NCI-H460 (cell line): ENCODE results near the gene MAGI3. TPM values are rescaled to one million over a fixed set of nuclear protein-coding genes. Genes with fewer than 3 reads are reported as not detected.
A peak's percentile ranks its signal among the peaks of the same experiment; 100 is the strongest.
"Not testable (repeated sequence)": the region's sequence is repeated elsewhere in the genome, so short reads cannot be mapped to it uniquely, and the experiment has no call there.

ENCODE experiments used
- DNase-seq: peaks from one replicate; pipeline ENCODE4 v3.0.0-alpha.2; 2016; ENCODE audit warnings: low read depth; ENCODE audit errors: extremely low read depth
- total RNA-seq: library from RNA; depleted of rRNA; stranded (reverse); fragments of >200 nt; shearing (Covaris generic); gene quantifications from 2 replicates; pipeline ENCODE4 v1.2.3, GENCODE V29; 2014

Gene MAGI3
- total RNA-seq, 1 experiment from 2014 or later: 4.1 TPM

DNA sequence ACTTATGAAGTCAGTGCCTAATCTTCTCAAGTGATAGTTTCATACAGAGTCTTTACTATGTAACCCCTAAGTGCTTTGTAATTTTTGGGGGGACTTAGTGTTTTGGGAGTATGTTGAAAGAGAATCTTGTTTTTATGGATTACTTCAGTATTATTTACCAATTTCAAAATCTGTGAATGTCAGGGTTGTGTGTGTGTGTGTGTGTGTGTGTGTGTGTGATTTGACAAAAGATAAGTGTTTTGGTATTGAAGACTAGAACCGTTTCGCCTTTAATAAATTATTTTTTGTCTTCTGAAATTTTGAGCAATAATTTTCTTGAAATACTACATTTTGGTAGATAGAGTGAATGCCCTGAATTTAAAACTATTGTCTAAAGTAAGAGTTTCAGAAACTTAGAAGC is 5.8 kb downstream of the MAGI3 start:
- no peak for DNase-seq

DNA sequence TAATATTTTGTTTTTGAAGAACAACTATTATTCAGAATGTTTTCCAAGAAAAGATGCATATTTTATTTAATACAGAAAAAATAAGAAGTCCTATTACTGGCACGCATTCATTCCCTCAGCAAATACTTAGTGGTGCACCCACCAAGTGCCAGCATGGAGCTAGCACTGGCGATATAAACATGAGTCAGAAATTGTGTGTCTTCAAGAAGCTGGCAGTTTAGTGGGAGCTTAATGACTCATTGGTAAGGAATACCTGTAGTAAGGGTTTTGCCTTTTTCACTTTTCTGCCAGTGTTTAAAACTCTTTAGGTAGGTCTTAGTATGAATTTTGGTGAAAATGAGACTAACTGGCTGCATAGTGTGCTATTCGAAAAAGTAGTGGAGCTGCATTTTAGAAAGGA is 6.3 kb downstream of the MAGI3 start:
- peak; percentile 51 for DNase-seq

DNA sequence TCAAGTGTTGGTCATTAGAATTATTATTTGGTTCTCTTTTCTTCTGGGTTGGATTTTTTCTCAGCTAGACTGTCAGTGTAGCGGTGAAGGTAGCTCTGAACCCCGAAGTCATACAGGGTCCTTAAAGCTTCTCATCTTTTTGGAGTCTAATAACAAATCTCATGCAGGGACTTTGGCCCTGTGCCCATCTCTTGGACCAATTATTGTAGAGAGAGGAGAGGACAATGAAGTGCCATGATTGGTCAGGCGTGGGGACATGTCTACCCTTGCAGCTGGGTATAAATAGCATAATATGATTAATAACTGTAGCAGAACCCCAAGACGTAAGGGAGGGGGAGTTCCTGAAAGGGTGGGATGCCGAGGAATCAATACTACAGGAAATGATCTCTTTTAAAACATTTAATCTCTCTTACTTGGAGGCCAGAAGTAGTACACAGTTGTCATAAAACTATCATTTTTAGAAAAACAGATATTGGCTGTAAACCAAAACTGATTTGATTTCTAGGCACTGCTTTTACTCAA is 8.8 kb downstream of the MAGI3 start:
- DNase-seq: no peak

DNA sequence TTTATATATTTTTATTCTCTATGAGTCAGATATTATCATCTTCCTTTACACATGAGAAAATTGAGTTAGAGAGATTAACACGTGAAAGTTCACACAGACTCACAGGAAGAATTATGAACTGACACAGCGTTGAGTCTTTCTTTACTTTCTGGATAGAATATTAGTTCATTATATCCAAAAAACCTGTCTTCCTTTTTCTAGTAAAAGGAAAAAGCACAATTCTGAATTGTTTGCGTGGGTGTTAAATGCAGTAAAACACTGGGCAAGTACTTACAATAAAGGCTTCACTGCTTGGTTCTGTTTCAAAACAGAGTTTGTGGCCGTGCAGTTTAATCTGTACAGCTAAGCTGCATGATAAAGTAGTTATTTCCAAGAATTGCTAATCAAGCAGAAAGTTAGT is 10.8 kb downstream of the MAGI3 start:
- DNase-seq: no peak

GRCh38 chr1:113401728-113402127 is 11.4 kb downstream of the MAGI3 start:
- no peak for DNase-seq

GRCh38 chr1:113403065-113403464 is 12.8 kb downstream of the MAGI3 start:
- DNase-seq: no peak

GRCh38 chr1:113405573-113405972 is 15.3 kb downstream of the MAGI3 start:
- DNase-seq: no peak

DNA sequence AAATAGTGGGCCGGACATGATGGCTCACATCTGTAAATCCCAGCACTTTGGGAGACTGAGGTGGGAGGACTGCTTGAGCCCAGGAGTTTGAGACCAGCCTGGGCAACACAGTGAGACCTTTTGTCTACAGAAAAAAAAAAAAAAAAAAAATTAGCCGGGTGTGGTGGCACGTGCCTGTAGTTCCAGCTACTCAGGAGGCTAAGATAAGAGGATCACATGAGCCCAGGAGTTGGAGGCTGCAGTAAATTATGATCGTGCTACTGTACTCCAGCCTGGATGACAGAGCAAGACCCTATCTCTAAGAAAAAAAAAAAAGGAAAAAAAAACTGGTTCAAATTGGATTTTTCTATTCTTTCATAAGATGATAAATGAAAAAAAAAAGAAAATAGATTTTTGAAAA is 15.8 kb downstream of the MAGI3 start:
- not testable (repeated sequence) for DNase-seq

- no peak for DNase-seq
Measured at GRCh38 chr1:113409363-113409762, 19.0 kb downstream of the MAGI3 start.

DNA sequence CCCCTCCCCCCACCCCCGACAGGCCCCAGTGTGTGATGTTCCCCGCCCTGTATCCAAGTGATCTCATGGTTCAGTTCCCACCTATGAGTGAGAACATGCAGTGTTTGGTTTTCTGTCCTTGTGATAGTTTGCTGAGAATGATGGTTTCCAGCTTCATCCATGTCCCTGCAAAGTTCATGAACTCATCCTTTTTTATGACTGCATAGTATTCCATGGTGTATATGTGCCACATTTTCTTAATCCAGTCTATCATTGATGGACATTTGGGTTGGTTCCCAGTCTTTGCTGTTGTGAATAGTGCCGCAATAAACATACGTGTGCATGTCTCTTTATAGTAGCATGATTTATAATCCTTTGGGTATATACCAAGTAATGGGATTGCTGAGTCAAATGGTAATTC is 21.7 kb downstream of the MAGI3 start:
- DNase-seq: not testable (repeated sequence)

DNA sequence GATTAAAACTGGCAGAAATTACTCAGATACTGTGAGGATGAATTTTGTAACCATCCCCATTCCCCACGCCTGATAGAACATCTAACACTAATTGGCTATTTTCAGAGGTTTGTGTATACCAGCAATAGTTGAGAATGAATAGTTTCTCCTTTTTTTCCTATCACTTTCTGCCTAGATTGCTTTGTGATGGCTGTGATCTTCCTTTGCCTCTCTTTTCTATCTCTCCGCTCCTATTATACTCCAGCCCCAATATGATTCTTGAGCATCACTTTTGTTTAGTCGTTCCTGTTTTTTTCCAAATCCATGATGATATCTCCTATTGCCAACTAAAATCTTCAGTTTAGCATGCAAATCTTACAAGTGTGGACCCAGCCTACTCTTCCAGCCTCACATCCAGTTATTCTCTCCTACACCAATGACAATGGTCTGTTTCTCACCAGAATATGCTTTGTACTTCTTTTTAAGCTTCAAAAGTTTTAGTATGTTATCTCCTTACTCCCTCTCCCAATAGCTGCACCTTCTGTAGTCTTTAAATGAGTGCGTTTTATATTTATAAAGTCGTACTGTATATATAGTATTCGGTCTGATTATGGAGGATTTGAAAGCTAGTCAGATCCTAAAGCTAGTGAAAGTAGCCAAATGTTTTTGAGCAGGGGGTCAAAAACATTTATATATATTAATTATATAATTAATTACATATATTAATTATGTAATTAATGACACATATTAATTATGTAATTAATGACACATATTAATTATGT is 25.2 kb downstream of the MAGI3 start:
- DNase-seq: no peak

DNA sequence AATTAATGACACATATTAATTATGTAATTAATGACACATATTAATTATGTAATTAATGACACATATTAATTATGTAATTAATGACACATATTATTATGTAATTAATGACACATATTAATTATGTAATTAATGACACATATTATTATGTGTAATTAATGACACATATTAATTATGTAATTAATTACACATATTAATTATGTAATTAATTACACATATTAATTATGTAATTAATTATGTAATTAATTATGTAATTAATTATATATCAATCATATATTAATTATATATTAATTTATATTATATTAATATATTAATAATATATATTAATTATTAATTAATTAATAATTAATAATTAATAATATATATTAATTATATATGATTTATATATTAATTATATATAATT is 25.8 kb downstream of the MAGI3 start:
- DNase-seq: not testable (repeated sequence)

GRCh38 chr1:113416496-113416895 is 26.2 kb downstream of the MAGI3 start:
- no peak for DNase-seq

DNA sequence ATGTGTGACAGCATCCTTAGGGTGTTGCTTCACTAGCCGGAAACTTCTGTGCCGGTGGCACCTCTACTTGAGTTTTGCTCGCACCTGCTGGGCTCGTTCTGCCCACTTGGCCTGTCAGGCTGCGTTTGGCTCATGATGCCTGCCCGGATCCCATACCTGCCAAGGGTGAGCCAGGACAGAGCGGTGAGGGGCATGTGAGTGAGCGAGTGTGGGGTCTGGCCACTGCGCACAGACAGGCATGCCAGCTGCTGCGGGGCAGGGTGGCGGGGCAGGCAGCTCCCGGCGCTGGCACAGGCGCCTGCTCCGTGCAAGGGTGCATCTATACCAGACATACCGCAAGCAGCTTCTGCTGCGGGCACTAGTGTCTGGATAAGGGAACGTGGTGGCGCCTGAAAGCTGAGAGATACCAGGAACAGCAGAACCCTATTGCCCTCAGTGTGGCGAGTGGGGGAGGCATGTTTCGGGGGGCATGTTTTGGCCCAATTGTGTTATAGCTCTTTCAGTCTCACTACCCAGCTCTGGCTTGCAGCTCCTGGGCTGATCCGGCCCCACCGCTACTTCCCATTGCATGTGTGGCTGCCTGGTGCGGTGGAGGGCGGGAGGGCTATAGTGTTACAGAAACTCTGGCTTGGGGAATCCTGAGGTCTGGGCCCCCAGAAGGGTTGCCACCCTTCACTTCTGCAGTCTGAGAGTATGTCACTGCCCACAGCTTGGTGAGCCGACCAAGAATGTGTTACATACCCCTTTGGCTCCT is 32.2 kb downstream of the MAGI3 start:
- DNase-seq: no peak

DNA sequence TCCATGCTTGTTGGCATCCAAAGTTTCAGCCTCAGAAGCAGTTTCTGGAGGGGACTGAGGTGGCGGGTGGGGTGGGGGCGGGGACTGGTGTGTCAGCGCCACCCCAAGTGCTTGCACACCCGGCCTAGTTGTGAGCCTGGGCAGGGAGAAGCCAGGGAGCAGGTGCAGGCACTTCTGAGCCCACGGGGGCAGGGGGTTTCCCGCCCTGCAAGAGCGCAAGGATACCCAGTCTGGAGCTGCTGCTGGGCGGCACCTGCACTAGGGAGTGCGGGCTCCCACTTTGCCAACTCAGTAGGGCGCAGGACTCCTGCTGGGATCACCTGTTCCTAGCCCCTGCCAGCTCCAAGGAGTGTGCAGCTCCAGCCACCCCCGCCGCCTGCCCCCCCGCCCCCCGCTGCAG is 33.5 kb downstream of the MAGI3 start:
- DNase-seq: no peak

GRCh38 chr1:113429461-113430153 is 39.3 kb downstream of the MAGI3 start:
- DNase-seq: no peak

- DNase-seq: no peak
Measured at GRCh38 chr1:113433184-113433583, 42.9 kb downstream of the MAGI3 start.

- DNase-seq: no peak
Measured at GRCh38 chr1:113434081-113434873, 44.0 kb downstream of the MAGI3 start.

GRCh38 chr1:113434874-113435175 is 44.5 kb downstream of the MAGI3 start:
- no peak for DNase-seq

GRCh38 chr1:113437554-113438341 is 47.4 kb downstream of the MAGI3 start:
- no peak for DNase-seq
